Transverse colon (tissue), 4 donors: ENCODE data around the gene ATP2B3. TPM values are rescaled to one million over a fixed set of nuclear protein-coding genes. Genes with fewer than 3 reads are reported as not detected.

Experiments used
- DNase-seq: peaks from one replicate; pipeline ENCODE4 v3.0.0-alpha.2; 2019
- H3K27ac ChIP-seq, 4 donors: fragments of 200-600 bp; sonication (generic); 2 replicates each; pipeline ENCODE4 v1.5.1; 2016 to 2018; ENCODE audit warnings: inconsistent platforms in 4 of 4
- H3K27me3 ChIP-seq: fragments of 200-600 bp; sonication (generic); 2 replicates; pipeline ENCODE4 v1.5.1; 2017; ENCODE audit warnings: inconsistent platforms
- H3K36me3 ChIP-seq, 4 donors: fragments of 200-600 bp; sonication (generic); 2 replicates each; pipeline ENCODE4 v1.5.1; 2017 to 2019; ENCODE audit warnings: inconsistent platforms in 4 of 4
- H3K4me1 ChIP-seq, 4 donors: fragments of 200-600 bp; sonication (generic); 2 replicates each; pipeline ENCODE4 v1.5.1; 2017 to 2020; ENCODE audit warnings: inconsistent platforms in 4 of 4
- H3K4me3 ChIP-seq, 4 donors: fragments of 200-600 bp; sonication (generic); 1 replicate in 1 of 4; 2 replicates in 3 of 4; pipeline versions ENCODE4 v1.5.1 to v1.6.1; 2017 to 2019; ENCODE audit warnings: inconsistent platforms in 4 of 4
- H3K9me3 ChIP-seq, 2 donors: fragments of 200-600 bp; sonication (generic); 2 replicates each; pipeline ENCODE4 v1.5.1; 2017 to 2019; ENCODE audit warnings: inconsistent platforms in 2 of 2
- EP300 ChIP-seq: sonication (generic); formaldehyde crosslinking; IDR thresholded peaks from one replicate; pipeline ENCODE4 v1.6.1; 2017; ENCODE audit warnings: antibody characterized with exemption, low read depth
- POLR2A ChIP-seq: fragments of 450-650 bp; IDR thresholded peaks from one replicate; pipeline ENCODE4 v1.6.1; 2016; ENCODE audit warnings: antibody characterized with exemption, mild to moderate bottlenecking, moderate library complexity
- POLR2AphosphoS5 ChIP-seq, 3 donors: sonication (generic); formaldehyde crosslinking; IDR thresholded peaks; one replicate each; pipeline ENCODE4 v1.6.1; 2016; ENCODE audit warnings: antibody characterized with exemption in 3 of 3
- WGBS, 2 donors: methylation state at CpG; one replicate each; pipeline ENCODE4 v1.1.5; 2018; ENCODE audit warnings: low coverage in 1 of 2; 5-methylcytosine and 5-hydroxymethylcytosine counted together
- in situ Hi-C, 4 donors: fragments of 200-750 bp; cut with MboI; loops; one replicate each; pipeline versions ENCODE4 v1.15.0 to v1.15.1; 2017; ENCODE audit warnings: low sequenced_read_pairs in 3 of 4, low pct_ligation_motif_present in 1 of 4, low pct_unique_long_range_greater_than_20kb in 1 of 4
- intact Hi-C: fragments of 100-400 bp; cut with DNase I; formaldehyde crosslinking; loops from one replicate; pipeline ENCODE4 v1.15.1; 2023; ENCODE audit warnings: low total_unique reads
- total RNA-seq, 4 donors: library from RNA; depleted of rRNA; stranded (reverse); fragments of >200 nt; gene quantifications; one replicate each; pipeline ENCODE4 v1.1.0, GENCODE V29; 2016
- TF ChIP-seq, protein P1 (sequence below), 5 experiments: fragments of 200-600 bp in 3 of 5; fragments of 450-650 bp in 2 of 5; sonication (generic) in 3 of 5; IDR thresholded peaks; 1 replicate in 2 of 5; 2 replicates in 3 of 5; pipeline ENCODE4 v1.5.1; 2016 to 2017; ENCODE audit warnings: antibody characterized with exemption in 5 of 5, inconsistent platforms in 3 of 5, mild to moderate bottlenecking in 2 of 5, moderate library complexity in 1 of 5

The ATP2B3 gene
- total RNA-seq, 4 donors from 2014 or later, result not detected

DNA sequence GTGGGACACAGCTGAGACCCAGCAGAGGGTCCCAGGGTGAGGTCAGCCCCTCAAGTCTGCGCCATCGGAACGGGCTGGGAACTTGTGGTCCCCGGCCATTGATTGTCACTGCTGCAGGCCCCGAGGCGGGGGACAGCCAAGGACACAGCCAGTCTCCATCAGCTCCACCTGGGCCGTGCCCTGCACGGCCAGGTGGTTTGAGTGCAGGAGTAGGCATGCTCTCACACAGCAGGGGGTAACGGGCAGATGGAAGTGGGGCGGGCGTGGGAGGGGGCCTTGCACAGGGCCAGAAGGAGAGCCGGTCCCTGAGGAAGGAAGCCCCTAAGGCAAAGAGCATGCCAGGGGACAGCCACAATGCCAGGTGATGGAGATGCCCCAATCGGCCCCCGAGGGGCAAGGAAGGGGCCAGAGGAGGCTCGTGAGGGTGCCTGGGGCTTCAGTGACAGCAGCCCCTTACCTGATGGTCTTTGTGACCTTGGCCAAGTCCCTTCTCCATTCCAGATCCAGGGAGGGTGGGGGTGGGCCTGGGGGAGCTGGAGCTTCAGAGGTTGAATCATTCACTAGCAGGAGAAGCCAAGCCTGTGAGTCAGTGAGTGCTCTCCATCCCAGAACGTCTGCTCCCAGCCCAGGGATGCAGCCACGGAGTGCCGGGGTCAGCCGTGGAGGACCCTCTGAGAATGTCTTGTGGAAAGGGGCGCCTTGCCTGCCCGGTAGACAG is 2.3 kb downstream of the ATP2B3 start:
- H3K4me3 ChIP-seq, result no peak overlapping the region
- no peaks in the 10 kb centered on the region for H3K4me1 ChIP-seq
- DNase-seq, result no peak
- in situ Hi-C loops, result loop anchor here in 1 of 4 donors (25.0 kb wide), 1 partner anchor 557 kb away; no protein-coding TSS in a partner anchor
- H3K27ac ChIP-seq, result no peak overlapping the region
- WGBS, 2 donors, result 78% methylated on average over 19 of the region's 21 CpGs; no CpG with 5 or more reads in 1 of the 2 donors
- H3K36me3 ChIP-seq, result no peaks in the 10 kb centered on the region
- no peaks in the 10 kb centered on the region for H3K9me3 ChIP-seq
- H3K27me3 ChIP-seq, result peaks cover 38% of the 10 kb centered on the region
- intact Hi-C loops, result no loop called here
- TF ChIP-seq, protein P1, sequence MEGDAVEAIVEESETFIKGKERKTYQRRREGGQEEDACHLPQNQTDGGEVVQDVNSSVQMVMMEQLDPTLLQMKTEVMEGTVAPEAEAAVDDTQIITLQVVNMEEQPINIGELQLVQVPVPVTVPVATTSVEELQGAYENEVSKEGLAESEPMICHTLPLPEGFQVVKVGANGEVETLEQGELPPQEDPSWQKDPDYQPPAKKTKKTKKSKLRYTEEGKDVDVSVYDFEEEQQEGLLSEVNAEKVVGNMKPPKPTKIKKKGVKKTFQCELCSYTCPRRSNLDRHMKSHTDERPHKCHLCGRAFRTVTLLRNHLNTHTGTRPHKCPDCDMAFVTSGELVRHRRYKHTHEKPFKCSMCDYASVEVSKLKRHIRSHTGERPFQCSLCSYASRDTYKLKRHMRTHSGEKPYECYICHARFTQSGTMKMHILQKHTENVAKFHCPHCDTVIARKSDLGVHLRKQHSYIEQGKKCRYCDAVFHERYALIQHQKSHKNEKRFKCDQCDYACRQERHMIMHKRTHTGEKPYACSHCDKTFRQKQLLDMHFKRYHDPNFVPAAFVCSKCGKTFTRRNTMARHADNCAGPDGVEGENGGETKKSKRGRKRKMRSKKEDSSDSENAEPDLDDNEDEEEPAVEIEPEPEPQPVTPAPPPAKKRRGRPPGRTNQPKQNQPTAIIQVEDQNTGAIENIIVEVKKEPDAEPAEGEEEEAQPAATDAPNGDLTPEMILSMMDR (IDR thresholded peaks at IDR 0.05), result no peak
- TF ChIP-seq EP300, result no peak
- TF ChIP-seq POLR2A, result no peak
- no peak for TF ChIP-seq POLR2AphosphoS5 (IDR thresholded peaks at IDR 0.05)

DNA sequence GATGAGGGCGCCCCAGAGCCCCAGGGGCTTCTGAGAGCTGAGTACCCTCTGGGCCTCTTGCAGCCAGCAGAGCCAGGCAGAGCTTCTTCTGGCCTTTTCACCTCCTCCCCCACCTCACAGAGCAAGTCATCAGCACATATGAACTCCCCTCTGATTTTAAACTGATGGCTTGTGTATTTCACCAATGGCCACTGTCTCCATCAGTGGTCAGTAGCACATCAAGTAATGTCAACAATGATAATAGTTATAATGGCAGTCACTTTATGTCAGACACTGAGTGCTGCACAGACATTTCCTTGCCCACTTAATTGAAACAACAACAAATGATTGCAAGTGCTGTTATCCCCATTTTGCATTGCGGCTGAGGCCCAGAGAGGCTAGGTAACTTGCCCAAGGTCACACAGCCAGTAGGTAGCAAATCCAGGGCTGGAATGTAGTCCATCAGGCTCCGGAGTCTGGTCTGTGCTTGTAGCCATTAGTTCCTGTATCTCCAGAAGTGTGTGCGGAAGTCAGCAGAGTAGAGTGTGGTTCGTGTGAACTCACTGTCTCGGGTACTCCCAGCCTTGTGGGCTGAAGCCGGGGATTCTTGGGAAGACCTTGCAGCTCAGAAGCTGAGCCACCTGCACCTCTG is 3.0 kb downstream of the ATP2B3 start:
- intact Hi-C loops, result no loop called here
- in situ Hi-C loops, result loop anchor here in 1 of 4 donors (25.0 kb wide), 1 partner anchor 558 kb away; no protein-coding TSS in a partner anchor
- TF ChIP-seq, protein P1 (IDR thresholded peaks at IDR 0.05), result no peak
- TF ChIP-seq POLR2A (no peak), EP300 (no peak), POLR2AphosphoS5 (IDR thresholded peaks at IDR 0.05) (no peak)
- H3K4me1 ChIP-seq, result no peaks in the 10 kb centered on the region
- H3K27me3 ChIP-seq, result peaks cover 38% of the 10 kb centered on the region
- WGBS, 2 donors, result 83% methylated on average over 7 of the region's 7 CpGs; no CpG with 5 or more reads in 1 of the 2 donors
- H3K27ac ChIP-seq, result no peak overlapping the region
- no peaks in the 10 kb centered on the region for H3K9me3 ChIP-seq
- no peak for DNase-seq
- no peak overlapping the region for H3K4me3 ChIP-seq
- H3K36me3 ChIP-seq, result no peaks in the 10 kb centered on the region

DNA sequence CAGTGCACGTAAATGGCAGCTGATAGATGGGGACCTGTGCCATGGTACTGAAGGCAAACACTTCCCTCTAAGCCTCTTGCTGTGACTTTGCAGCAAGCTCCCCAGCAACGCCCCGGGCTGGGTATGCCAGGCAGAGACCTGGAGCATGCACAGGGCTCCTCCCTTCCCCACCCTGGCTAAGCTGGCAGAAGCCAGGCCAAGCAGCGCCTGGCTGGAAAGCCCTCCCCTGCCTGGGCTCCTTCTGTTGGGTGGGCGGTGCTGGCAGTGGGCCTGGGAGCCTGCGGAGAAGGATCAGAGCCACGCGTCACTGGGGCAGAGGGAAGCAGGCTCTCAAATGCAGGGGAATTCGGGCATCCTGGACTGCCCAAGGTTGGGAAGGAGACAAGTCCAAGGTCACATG is 3.6 kb downstream of the ATP2B3 start:
- TF ChIP-seq POLR2A, result no peak
- no peak for TF ChIP-seq POLR2AphosphoS5 (IDR thresholded peaks at IDR 0.05)
- no peak for TF ChIP-seq EP300
- TF ChIP-seq, protein P1 (IDR thresholded peaks at IDR 0.05), result no peak
- in situ Hi-C loops (loop anchor here in 1 of 4 donors (25.0 kb wide), 1 partner anchor 559 kb away; no protein-coding TSS in a partner anchor), intact Hi-C loops (no loop called here)
- Histone ChIP-seq H3K4me3 (no peak overlapping the region), H3K27ac (no peak overlapping the region), H3K9me3 (no peaks in the 10 kb centered on the region), H3K36me3 (no peaks in the 10 kb centered on the region), H3K27me3 (peaks cover 38% of the 10 kb centered on the region), H3K4me1 (no peaks in the 10 kb centered on the region)
- WGBS, 2 donors, result 64% methylated on average over 7 of the region's 9 CpGs; no CpG with 5 or more reads in 1 of the 2 donors
- no peak for DNase-seq

DNA sequence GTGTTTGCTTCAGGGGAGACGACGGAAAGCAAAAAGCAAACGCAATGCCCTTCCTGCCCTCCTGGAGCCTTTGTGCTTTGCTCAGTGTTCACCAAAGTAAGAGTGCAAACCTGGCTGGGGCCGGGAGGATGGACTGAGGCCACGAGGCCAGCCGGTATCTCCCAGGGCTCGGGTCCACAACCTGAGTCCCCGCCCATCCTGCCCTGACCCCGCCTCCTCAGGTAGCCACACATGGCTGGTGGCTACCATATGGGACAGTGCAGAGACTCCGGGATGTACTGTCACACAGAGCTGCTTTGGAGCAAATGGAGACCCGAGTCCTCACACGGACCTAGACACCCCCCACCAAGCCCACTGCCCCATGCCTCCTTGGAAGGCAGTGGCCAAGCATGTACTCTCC is 4.8 kb downstream of the ATP2B3 start:
- H3K4me3 ChIP-seq, result no peak overlapping the region
- no peaks in the 10 kb centered on the region for H3K4me1 ChIP-seq
- in situ Hi-C loops (loop anchor here in 1 of 4 donors (25.0 kb wide), 1 partner anchor 560 kb away; no protein-coding TSS in a partner anchor), intact Hi-C loops (no loop called here)
- H3K27me3 ChIP-seq, result peaks cover 35% of the 10 kb centered on the region
- H3K9me3 ChIP-seq, result no peaks in the 10 kb centered on the region
- no peaks in the 10 kb centered on the region for H3K36me3 ChIP-seq
- DNase-seq, result no peak
- 66% methylated on average over 12 of the region's 12 CpGs; no CpG with 5 or more reads in 1 of the 2 donors for WGBS, 2 donors
- H3K27ac ChIP-seq, result no peak overlapping the region
- TF ChIP-seq EP300 (no peak), POLR2AphosphoS5 (IDR thresholded peaks at IDR 0.05) (no peak), POLR2A (no peak)
- TF ChIP-seq, protein P1 (IDR thresholded peaks at IDR 0.05), result no peak
